ENCODE measurements around the gene GTF2B.
A peak's percentile ranks its signal among the peaks of the same experiment; 100 is the strongest.
"Not testable (repeated sequence)": the region's sequence is repeated elsewhere in the genome, so short reads cannot be mapped to it uniquely, and the experiment has no call there.

Gene GTF2B

GRCh38 chr1:88891318-88891950 is at the start of gene GTF2B:
GTF2B (minus strand) TSS chr1:88891567; CDS start chr1:88891499, 68 bp downstream.
- FAIRE-seq = peak; percentile 67
- DNase-seq (ENCODE audit: insufficient read length, low spot score) = peak; percentile 76

GRCh38 chr1:88938528-88938927 is 47.2 kb upstream of the GTF2B start:
- DNase-seq (ENCODE audit: insufficient read length, low spot score); FAIRE-seq: not testable (repeated sequence)

GRCh38 chr1:88936760-88937342 is 45.5 kb upstream of the GTF2B start:
- no peak for DNase-seq (ENCODE audit: insufficient read length, low spot score)
- no peak for FAIRE-seq

- no peak for DNase-seq (ENCODE audit: insufficient read length, low spot score)
- no peak for FAIRE-seq
Observed at GRCh38 chr1:88936223-88936523, 44.8 kb upstream of the GTF2B start.

- DNase-seq (ENCODE audit: insufficient read length, low spot score) (peak; percentile 26), FAIRE-seq (no peak)
Observed at GRCh38 chr1:88935522-88936222, 44.3 kb upstream of the GTF2B start.

- not testable (repeated sequence) for FAIRE-seq; DNase-seq (ENCODE audit: insufficient read length, low spot score)
Observed at GRCh38 chr1:88930176-88930575, 38.8 kb upstream of the GTF2B start.

GRCh38 chr1:88923224-88923623 is 31.9 kb upstream of the GTF2B start:
- no peak for FAIRE-seq
- no peak for DNase-seq (ENCODE audit: insufficient read length, low spot score)

- no peak for FAIRE-seq
- DNase-seq (ENCODE audit: insufficient read length, low spot score) = no peak
Observed at GRCh38 chr1:88922214-88922613, 30.8 kb upstream of the GTF2B start.

GRCh38 chr1:88920845-88921244 is 29.5 kb upstream of the GTF2B start:
- FAIRE-seq = no peak
- no peak for DNase-seq (ENCODE audit: insufficient read length, low spot score)

- no peak for FAIRE-seq
- DNase-seq (ENCODE audit: insufficient read length, low spot score) = no peak
Observed at GRCh38 chr1:88917321-88918025, 26.1 kb upstream of the GTF2B start.

- DNase-seq (ENCODE audit: insufficient read length, low spot score) (no peak), FAIRE-seq (no peak)
Observed at GRCh38 chr1:88916883-88917282, 25.5 kb upstream of the GTF2B start.

- DNase-seq (ENCODE audit: insufficient read length, low spot score); FAIRE-seq: not testable (repeated sequence)
Observed at GRCh38 chr1:88911800-88912199, 20.4 kb upstream of the GTF2B start.

- no peak for DNase-seq (ENCODE audit: insufficient read length, low spot score)
- no peak for FAIRE-seq
Observed at GRCh38 chr1:88911161-88911560, 19.8 kb upstream of the GTF2B start.

GRCh38 chr1:88910401-88910800 is 19.0 kb upstream of the GTF2B start:
- DNase-seq (ENCODE audit: insufficient read length, low spot score) = no peak
- FAIRE-seq = no peak

- FAIRE-seq (no peak), DNase-seq (ENCODE audit: insufficient read length, low spot score) (no peak)
Observed at GRCh38 chr1:88900883-88901282, 9.5 kb upstream of the GTF2B start.

- no peak for DNase-seq (ENCODE audit: insufficient read length, low spot score)
- no peak for FAIRE-seq
Observed at GRCh38 chr1:88897070-88897730, 5.8 kb upstream of the GTF2B start.

- DNase-seq (ENCODE audit: insufficient read length, low spot score) = no peak
- FAIRE-seq = no peak
Observed at GRCh38 chr1:88892357-88892877, 1.1 kb upstream of the GTF2B start.

GRCh38 chr1:88891951-88892340 is 579 bp upstream of the GTF2B start:
- DNase-seq (ENCODE audit: insufficient read length, low spot score) = peak; percentile 6
- no peak for FAIRE-seq

- DNase-seq (ENCODE audit: insufficient read length, low spot score) = no peak
- no peak for FAIRE-seq
Observed at GRCh38 chr1:88890791-88891317, 513 bp downstream of the GTF2B start.

GRCh38 chr1:88890131-88890530 is 1.2 kb downstream of the GTF2B start:
- DNase-seq (ENCODE audit: insufficient read length, low spot score) (no peak), FAIRE-seq (no peak)

GRCh38 chr1:88888750-88889149 is 2.6 kb downstream of the GTF2B start:
- FAIRE-seq = no peak
- no peak for DNase-seq (ENCODE audit: insufficient read length, low spot score)
